ENCODE measurements around the gene DMRTB1.

DNA sequence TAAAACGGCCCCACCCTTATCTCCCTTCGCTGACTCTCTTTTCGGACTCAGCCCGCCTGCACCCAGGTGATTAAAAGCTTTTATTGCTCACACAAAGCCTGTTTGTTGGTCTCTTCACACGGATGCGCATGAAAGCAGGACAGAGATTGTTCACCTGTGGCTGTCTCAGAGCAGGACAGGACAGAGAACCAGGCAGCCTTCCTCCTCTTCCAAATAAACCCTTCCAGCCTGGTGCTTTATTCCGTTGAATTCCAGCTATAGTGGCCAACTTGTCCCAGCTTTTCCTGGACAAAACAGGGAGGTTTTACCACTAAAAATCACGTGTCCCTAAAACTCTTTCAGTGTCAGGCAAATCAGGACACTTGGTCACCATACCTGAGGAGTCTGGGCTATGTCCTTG is 9.5 kb upstream of the DMRTB1 start:
- TF ChIP-seq CTCF (conservative IDR thresholded peaks at IDR 0.05 in 1 of 2, IDR thresholded peaks at IDR 0.05 in 1 of 2; ENCODE audit: extremely low read depth in 1 of 2, insufficient read depth in 1 of 2, low read depth in 1 of 2, low read length in 2 of 2) (no peak), EZH2 (IDR thresholded peaks at IDR 0.05; ENCODE audit: borderline replicate concordance, low read length) (no peak)

Measured in mammary epithelial cell (primary cell).